Lower leg skin (tissue), 4 donors: ENCODE results near the gene JAM3. TPM values are rescaled to one million over a fixed set of nuclear protein-coding genes. Genes with fewer than 3 reads are reported as not detected.

Experiments
- DNase-seq, 2 donors: peaks; one replicate each; pipeline ENCODE4 v3.0.0-alpha.2; 2019; ENCODE audit warnings: low spot score in 2 of 2
- H3K4me3 ChIP-seq: fragments of 200-600 bp; sonication (generic); 2 replicates; pipeline ENCODE4 v1.5.1; 2017; ENCODE audit warnings: mild to moderate bottlenecking, low read depth; ENCODE audit not compliant: poor library complexity, severe bottlenecking
- POLR2A ChIP-seq, 2 donors: fragments of 450-650 bp; IDR thresholded peaks; one replicate each; pipeline ENCODE4 v1.6.1; 2016 to 2017; ENCODE audit warnings: antibody characterized with exemption in 2 of 2, mild to moderate bottlenecking in 1 of 2, moderate library complexity in 1 of 2
- WGBS, 2 donors: methylation state at CpG; one replicate each; pipeline ENCODE4 v1.1.5; 2018; 5-methylcytosine and 5-hydroxymethylcytosine counted together
- intact Hi-C: fragments of 100-400 bp; cut with DNase I; formaldehyde crosslinking; loops from one replicate; pipeline ENCODE4 v1.15.0; 2023; ENCODE audit warnings: low total_unique reads
- total RNA-seq, 4 donors: library from RNA; depleted of rRNA; stranded (reverse); fragments of >200 nt; gene quantifications; one replicate each; pipeline ENCODE4 v1.1.0, GENCODE V29; 2016
- TF ChIP-seq, protein P1 (sequence below), 3 donors: fragments of 450-650 bp; IDR thresholded peaks; one replicate each; pipeline ENCODE4 v1.5.1; 2016; ENCODE audit warnings: antibody characterized with exemption in 3 of 3, mild to moderate bottlenecking in 3 of 3, moderate library complexity in 2 of 3

The JAM3 gene
- total RNA-seq, 4 donors from 2014 or later = 12.8 to 22.4 (median 15.1) TPM

DNA sequence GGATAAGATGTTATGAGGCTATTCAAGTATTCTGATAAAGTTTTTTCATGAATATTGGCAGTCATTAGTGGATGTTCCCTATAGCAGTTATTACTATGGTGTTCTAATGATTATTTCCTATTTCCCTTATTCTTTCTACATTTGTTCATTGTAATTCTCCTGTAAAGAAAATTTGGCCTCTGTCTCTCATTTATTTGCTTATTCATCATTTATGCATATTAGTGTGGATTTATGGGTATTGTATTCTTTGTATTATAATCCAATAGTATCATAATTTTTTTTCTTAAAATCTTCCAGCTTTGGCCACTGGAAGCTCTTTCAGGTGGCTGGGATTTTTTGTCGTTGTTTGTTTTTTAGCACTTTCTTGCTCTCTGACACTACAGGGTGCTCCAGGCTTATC, 47.3 kb downstream of the JAM3 start:
- DNase-seq = no peak
- no peak overlapping the region for H3K4me3 ChIP-seq
- 91 to 100% methylated on average over 1 of the region's 1 CpG for WGBS, 2 donors
- intact Hi-C loops = no loop called here
- TF ChIP-seq, protein P1, sequence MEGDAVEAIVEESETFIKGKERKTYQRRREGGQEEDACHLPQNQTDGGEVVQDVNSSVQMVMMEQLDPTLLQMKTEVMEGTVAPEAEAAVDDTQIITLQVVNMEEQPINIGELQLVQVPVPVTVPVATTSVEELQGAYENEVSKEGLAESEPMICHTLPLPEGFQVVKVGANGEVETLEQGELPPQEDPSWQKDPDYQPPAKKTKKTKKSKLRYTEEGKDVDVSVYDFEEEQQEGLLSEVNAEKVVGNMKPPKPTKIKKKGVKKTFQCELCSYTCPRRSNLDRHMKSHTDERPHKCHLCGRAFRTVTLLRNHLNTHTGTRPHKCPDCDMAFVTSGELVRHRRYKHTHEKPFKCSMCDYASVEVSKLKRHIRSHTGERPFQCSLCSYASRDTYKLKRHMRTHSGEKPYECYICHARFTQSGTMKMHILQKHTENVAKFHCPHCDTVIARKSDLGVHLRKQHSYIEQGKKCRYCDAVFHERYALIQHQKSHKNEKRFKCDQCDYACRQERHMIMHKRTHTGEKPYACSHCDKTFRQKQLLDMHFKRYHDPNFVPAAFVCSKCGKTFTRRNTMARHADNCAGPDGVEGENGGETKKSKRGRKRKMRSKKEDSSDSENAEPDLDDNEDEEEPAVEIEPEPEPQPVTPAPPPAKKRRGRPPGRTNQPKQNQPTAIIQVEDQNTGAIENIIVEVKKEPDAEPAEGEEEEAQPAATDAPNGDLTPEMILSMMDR (IDR thresholded peaks at IDR 0.05) = no peak
- no peak for TF ChIP-seq POLR2A (IDR thresholded peaks at IDR 0.05)

DNA sequence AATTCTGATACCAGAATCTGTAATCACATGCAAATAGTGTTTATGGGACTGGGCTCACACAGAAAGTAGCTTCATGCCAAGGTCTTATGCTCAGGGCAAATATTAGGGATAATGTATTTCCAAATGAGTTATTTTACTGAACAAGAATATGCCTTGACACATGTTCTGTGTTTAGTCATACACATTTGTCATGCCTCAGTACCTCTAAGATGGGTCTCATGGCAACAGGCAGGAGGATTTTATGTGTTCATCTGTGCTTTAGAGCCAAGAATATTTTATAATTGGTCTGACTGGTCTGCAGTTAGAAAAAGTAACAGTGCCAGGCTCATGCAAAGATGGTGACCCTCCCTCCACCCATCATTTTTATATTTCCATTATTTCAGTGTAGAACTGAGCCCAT, 49.1 kb downstream of the JAM3 start:
- H3K4me3 ChIP-seq = no peak overlapping the region
- no peak for TF ChIP-seq POLR2A (IDR thresholded peaks at IDR 0.05)
- TF ChIP-seq, protein P1 (IDR thresholded peaks at IDR 0.05) = no peak
- intact Hi-C loops = no loop called here
- no peak for DNase-seq

DNA sequence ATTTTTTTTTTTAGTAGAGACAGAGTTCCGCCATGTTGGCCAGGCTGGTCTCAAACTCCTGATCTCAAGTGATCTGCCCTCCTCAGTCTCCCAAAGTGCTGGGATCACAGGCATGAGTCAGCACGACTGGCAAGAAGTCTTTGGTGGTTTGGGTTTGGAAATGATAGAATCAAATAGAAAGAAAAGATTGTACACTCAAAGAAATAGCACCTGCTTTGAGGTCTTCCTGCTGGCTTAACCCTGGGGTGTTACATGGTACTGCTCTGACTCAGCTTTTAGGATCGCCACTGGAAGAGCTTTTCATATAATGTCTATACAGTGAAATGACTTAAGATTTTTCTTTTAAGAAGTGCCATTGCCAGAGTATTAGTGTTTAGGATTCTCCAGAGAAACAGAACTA, 50.2 kb downstream of the JAM3 start:
- H3K4me3 ChIP-seq = no peak overlapping the region
- DNase-seq = no peak
- intact Hi-C loops = no loop called here
- TF ChIP-seq POLR2A (IDR thresholded peaks at IDR 0.05) = no peak
- TF ChIP-seq, protein P1 (IDR thresholded peaks at IDR 0.05) = no peak
- WGBS, 2 donors = 72 to 74% methylated on average over 3 of the region's 3 CpGs

DNA sequence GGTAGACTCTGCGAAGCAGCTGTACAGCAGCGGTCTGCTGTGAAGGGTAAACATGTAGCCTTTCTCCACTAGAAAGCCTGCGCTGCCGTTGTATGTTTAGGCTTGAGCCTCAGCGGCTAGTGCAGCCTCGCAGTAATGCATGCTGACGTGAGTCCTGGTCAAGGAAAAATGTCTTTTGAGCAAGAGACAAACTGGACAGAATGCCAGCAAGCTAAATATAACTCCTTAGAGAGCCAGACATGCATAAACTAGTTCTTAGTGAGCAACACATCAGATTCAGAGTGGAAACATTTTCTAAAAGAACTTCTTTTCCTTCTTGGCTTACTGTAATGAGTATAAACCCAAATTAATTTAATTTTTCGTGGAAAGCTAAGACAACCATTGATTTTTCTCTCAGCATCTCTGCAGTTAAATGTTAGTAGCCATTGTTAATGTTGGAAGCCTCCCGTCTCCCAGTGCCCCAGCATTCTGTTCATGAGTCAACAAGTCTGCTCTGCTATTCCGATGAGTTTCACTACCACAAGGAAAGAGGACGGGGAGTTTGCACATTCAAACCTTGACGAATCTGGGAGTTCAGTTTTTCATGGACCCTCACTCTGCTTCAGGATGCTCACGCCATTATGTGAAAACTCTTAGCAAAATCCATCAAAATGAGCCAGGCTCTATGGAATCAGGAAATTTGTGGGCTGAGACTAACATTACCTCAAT, 51.4 kb downstream of the JAM3 start:
- H3K4me3 ChIP-seq = no peak overlapping the region
- peak in 1 of 2 donors; percentile 28 for DNase-seq
- WGBS, 2 donors = 24% methylated on average over 13 of the region's 13 CpGs
- TF ChIP-seq, protein P1 (IDR thresholded peaks at IDR 0.05) = no peak
- TF ChIP-seq POLR2A (IDR thresholded peaks at IDR 0.05) = no peak
- intact Hi-C loops = no loop called here

DNA sequence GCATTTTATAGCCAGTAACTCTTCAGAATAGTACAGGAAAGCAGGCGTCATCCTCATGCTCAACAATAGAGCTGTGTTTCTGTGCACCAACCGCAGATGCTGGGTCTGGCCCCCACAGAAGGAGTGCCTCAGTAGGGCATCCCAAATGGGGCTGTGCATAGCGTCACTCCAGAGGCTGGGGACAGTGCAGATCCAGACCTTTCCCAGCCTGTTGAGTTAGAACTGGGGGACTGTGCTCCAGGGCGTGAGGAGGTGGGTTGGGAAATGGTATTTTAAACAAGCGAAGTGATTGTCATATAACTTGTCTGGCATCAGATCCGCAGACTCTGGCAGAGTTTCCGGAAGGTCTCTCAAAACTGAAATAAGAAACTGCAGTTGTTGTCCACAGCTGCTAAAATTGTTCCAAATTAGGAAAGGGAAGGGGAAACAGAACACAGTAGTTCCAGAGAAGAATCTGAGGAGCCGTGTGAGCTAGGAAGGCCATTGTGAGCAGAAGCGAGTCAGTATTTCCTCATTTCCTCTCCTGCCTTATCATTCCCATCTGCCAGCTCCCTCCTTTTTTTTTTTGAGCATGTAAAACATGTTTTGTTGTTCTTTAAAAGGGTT, 52.2 kb downstream of the JAM3 start:
- TF ChIP-seq, protein P1 (IDR thresholded peaks at IDR 0.05) = no peak
- no peak for TF ChIP-seq POLR2A (IDR thresholded peaks at IDR 0.05)
- no peak for DNase-seq
- intact Hi-C loops = no loop called here
- H3K4me3 ChIP-seq = no peak overlapping the region
- 7 to 9% methylated on average over 9 of the region's 9 CpGs for WGBS, 2 donors
